HG03060 (cell line): Measurements from ENCODE around the gene CAT.

ENCODE experiments used
- ATAC-seq: cut with Tn5 transposase; IDR thresholded peaks from one replicate; pipeline ENCODE4 v1.9.1; 2021; ENCODE audit warnings: low read depth, moderate number of reproducible peaks; ENCODE audit not compliant: unreplicated experiment

Gene CAT

GRCh38 chr11:34457607-34458006 is 18.9 kb downstream of the CAT start:
- no peak for ATAC-seq

DNA sequence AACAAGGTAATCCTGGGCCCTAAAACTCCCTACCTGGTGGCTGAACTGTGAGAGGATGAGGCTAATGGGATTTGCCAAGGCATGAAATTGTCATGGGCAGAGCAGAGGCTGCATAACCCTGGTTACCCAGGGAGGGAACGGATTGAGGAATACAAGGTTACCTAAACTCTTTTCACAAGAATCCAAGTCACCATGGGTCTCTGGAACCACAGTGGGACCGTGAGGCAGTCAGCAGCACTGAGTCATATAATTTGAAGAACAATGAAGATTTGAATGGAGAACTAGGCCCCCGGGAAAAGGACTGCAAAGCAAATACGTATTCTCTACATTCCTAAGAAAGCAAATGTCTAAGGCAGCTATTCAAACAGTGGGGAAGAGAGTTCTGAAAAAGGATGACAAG is 19.8 kb downstream of the CAT start:
- ATAC-seq = no peak

- no peak for ATAC-seq
These were observed 20.9 kb downstream of the CAT start for GRCh38 chr11:34459507-34460162.

DNA sequence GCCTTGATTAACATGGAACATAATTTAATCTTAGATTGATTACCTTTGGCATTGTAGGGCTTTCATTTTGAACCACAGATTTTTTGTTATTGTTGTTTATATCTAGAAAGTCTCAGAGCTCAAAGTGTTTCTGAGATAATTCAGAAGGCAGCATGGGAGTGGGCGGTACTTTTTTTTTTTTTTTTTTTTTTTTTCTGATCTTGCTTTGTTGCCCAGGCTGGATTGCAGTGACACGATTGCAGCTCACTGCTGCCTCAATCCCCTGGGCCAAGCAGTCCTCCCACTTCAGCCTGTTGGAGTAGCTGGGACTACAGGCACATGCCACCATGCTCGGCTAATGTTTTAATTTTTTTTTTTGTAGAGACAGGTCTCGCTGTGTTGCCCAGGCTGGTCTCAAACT is 21.5 kb downstream of the CAT start:
- no peak for ATAC-seq

DNA sequence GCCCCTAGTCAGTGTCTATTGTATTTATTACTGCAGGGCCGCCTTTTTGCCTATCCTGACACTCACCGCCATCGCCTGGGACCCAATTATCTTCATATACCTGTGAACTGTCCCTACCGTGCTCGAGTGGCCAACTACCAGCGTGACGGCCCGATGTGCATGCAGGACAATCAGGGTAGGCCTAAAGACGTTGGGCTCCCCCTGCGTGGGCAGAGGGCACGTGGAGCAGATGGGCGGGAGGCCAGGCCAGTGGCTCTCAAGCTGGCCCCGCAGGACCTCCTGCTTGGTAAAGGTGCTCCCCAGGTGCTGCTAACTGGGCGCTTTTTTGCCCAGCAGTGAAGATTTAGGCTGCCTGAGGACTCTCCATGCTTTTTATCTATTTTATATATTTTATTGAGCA is 22.5 kb downstream of the CAT start:
- no peak for ATAC-seq

GRCh38 chr11:34464591-34465051 is 25.9 kb downstream of the CAT start:
- no peak for ATAC-seq

DNA sequence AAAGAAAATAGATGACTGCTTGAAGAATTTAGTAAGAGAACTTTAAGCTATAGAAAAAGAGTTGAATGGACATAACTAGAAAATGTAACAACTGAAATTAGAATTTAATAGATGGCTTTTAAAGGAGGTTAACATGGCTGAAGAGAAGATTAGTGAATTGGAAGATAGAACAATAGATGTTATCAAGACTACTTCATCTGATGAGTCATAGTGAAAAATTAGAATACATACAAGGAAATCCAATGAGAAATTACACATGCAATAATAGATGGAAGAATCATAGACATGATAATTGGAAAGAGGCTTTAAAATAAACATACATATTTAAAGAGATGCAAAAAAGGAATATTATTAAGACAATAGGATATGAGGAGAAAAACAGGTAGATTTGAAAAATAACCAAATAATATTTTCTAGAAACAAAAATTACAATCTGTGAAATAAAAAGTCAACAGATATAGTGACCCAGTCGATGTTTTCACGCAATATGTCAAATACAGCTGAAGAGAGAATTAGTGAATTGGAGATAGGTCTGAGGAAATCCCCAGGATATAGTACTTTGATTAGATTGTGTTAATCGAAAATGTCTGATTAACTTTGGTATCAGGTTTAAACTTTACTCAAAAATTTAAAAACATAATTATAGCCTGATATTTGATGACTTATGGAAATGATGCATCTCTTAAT is 28.2 kb downstream of the CAT start:
- ATAC-seq = no peak

DNA sequence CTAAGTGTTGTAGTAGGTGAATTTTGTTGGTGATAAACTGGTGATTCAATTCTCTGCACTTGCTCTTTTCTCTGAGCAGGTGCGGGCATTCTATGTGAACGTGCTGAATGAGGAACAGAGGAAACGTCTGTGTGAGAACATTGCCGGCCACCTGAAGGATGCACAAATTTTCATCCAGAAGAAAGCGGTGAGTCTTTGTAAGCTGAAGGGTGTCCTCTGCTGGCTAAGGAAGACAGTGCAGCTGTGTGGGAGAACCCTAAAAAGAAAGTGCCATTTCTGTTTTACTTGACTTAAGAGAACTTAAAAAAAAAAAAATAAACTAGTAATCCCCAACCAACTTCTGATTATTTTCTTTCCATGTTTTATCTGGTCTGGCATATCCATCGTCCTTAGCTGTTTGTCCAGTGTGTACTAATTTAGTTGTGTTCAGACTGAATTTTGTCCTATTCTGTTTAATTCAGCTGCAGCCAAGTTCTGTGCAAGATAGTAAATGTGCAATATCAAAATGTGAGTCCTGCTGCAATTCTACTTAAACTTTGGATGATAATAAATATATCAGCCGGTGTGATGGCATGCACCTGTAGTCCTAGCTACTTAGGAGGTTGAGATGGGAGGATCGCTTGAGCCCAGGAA is 29.6 kb downstream of the CAT start:
- ATAC-seq = no peak

DNA sequence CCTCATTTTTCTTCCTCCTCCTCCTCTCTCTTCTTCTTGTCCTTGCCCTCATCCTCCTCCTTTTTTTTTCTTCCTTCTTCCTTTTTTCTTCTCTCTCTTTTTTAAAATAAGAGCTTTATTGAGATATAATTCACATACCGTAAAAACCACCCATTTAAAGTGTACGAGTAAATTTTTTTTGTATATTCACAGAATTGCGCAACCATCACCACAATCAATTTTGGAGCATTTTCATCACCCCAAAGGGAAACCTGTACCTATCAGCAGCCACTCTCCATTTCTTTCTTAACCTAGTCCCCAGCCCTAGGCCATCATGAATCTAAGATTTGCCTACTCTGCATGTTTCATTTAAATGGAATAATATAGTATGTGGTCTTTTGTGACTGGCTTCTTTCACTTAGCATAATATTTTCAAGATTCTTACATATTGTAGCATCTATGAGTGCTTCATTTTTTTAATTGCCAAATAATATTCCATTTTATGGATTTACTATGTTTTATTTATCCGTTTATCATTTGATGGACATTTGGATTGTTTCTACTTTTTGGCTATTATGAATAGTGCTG is 35.0 kb downstream of the CAT start:
- ATAC-seq = no peak

GRCh38 chr11:34475656-34476055 is 36.9 kb downstream of the CAT start:
- no peak for ATAC-seq

- ATAC-seq = no peak
These were observed 38.1 kb downstream of the CAT start for GRCh38 chr11:34476849-34477248.

DNA sequence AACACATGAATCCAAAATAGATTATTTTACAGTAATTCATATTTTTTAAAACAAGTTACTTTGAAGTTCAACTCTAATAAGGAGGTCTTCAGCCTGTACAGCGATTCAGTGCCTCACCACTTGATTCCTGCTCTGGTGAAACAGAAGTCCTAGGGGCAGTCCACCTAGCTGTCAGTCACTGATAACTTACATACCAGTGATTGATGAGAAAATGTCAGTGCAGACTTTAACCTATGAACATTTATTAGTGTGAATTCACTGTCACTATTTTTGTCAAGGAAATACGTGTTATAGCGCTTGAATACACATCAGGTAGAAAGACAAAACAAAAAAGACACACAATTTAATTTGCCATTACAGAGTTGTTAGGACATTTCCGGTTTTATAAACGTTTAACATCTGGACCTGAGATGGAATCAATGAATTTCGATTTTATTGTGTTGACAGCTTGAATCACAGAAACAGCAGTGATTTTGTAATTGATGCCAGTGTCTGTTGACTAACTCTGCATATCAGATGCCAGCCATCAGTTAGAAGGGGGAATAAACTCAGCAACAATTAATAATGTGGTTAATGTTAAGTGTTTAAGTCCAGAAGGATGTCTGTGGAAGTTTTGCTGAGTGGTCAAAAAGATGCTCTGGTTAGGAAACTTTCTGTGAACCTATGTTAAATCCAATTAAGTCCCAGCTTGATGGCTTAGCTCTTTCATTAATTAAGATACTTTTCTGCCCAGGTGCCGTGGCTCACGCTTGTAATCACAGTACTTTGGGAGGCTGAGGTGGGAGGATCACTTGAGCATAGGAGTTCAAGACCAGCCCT is 40.3 kb downstream of the CAT start:
- no peak for ATAC-seq

- no peak for ATAC-seq
These were observed 41.6 kb downstream of the CAT start for GRCh38 chr11:34480314-34480713.

DNA sequence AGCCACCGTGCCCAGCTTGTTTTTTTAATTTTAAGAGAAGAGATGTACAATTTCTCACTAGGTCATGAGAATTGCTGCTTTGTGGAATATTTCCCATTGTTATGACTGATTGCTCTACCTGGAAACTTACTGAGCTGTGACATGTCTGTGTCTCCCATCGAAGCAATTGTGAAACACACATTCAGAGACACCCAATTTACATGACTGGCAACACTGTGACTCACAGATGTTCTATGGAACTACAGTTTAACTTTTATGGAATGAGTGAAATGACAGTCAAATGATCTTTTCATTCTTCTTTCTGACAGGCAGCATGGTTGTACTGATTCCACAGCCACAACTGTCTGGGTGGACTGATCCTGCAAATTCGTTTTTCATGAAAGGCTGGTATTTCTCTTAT is 42.6 kb downstream of the CAT start:
- no peak for ATAC-seq

GRCh38 chr11:34483106-34483874 is 44.6 kb downstream of the CAT start:
- no peak for ATAC-seq

- no peak for ATAC-seq
These were observed 48.7 kb downstream of the CAT start for GRCh38 chr11:34487430-34487829.

DNA sequence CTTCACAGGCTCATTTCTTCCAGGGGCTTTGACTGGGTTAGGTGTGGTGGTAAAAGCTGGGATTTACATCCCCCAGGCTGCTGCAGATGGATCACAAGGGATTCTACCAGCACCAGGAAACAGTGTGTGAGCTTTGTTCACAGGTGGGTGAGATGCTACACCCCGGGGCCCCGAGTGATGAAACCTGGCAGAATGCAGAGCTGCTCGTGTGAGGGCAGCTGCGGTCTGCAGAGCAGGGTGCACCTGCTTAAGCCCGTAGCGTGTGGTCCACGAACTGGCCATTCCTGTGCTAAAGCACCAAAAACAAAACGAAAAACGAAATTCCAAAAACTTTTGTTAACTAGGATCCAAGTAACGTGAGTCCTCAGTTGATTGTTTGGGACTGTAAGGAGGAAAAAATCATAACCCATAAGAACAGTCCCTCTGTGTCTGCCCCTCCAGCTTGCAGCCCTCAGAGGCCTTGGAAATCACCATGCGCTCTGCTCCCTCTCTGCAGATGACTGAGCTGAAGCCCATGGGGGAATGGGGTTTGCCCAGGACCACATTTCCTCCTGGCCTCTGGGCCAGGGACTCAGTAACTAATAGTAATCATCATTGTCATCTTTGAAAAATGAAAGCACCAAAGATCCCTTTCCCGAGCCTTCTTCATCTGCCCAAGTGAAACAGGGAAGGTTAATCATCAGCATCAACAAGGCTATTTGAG is 50.3 kb downstream of the CAT start:
- no peak for ATAC-seq

DNA sequence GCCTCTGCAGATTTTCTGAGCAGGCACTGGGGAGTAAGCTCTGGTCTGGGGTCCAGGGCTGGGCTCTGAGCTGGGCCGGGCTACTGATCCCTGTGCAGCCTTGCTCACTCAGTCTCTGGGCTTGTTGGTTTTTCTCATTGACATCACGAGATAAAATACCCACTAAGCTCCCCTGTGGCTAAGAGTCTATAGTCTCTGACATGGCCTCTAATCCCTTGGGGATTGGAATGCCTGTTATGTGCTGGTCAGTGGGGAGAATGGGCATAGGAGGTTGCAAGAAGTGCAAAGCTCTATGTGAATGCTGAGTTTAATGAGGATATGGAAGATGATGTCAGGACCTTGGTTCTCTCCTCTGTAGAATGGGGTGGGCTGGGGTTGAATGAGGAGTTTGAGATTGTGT is 51.6 kb downstream of the CAT start:
- no peak for ATAC-seq

DNA sequence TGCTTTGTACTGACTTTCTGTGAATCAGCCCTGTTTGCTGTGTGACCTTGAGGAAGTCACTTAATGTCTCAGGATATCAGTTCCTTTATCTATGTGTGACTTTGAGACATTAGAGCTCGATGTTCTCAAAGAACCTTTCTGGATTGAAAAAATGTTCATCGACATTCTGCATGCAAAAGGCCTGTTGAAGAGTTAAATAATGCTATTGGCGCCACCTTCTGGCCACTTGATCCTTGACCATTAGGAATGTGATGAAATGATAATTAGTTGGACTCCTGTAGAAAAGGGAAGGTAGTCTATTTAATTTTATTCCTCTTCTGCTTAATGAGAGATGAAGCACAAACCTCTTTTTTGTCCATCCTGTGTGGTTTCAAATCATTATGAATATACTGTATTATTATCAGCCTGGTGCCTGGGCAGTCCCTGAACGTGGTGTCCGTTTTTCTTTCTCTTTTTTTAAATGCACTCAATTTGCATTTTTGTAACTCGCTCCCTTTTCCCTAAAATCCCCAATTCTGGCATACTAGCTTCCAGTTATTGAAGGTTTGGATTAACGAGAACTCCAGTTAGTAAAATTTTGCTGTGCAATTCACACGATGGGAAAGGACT is 54.2 kb downstream of the CAT start:
- no peak for ATAC-seq
